ENCODE measurements around the gene SS18L1.

The SS18L1 gene

GRCh38 chr20:62120365-62120762 lies 23.2 kb upstream of the SS18L1 start:
- DNase-seq (ENCODE audit: low read depth): no peak
- TF ChIP-seq, protein P1, sequence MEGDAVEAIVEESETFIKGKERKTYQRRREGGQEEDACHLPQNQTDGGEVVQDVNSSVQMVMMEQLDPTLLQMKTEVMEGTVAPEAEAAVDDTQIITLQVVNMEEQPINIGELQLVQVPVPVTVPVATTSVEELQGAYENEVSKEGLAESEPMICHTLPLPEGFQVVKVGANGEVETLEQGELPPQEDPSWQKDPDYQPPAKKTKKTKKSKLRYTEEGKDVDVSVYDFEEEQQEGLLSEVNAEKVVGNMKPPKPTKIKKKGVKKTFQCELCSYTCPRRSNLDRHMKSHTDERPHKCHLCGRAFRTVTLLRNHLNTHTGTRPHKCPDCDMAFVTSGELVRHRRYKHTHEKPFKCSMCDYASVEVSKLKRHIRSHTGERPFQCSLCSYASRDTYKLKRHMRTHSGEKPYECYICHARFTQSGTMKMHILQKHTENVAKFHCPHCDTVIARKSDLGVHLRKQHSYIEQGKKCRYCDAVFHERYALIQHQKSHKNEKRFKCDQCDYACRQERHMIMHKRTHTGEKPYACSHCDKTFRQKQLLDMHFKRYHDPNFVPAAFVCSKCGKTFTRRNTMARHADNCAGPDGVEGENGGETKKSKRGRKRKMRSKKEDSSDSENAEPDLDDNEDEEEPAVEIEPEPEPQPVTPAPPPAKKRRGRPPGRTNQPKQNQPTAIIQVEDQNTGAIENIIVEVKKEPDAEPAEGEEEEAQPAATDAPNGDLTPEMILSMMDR (conservative IDR thresholded peaks at IDR 0.05; ENCODE audit: control insufficient read depth, insufficient read depth, low read depth, low read length): no peak
- no peak overlapping the region for H3K4me3 ChIP-seq (ENCODE audit: control insufficient read depth, low read depth, low read length)

GRCh38 chr20:62120990-62121775 lies 22.4 kb upstream of the SS18L1 start:
- peak; percentile 73 for DNase-seq (ENCODE audit: low read depth)
- TF ChIP-seq, protein P1 (conservative IDR thresholded peaks at IDR 0.05; ENCODE audit: control insufficient read depth, insufficient read depth, low read depth, low read length): no peak
- H3K4me3 ChIP-seq (ENCODE audit: control insufficient read depth, low read depth, low read length): peak overlapping the region; percentile 55

DNA sequence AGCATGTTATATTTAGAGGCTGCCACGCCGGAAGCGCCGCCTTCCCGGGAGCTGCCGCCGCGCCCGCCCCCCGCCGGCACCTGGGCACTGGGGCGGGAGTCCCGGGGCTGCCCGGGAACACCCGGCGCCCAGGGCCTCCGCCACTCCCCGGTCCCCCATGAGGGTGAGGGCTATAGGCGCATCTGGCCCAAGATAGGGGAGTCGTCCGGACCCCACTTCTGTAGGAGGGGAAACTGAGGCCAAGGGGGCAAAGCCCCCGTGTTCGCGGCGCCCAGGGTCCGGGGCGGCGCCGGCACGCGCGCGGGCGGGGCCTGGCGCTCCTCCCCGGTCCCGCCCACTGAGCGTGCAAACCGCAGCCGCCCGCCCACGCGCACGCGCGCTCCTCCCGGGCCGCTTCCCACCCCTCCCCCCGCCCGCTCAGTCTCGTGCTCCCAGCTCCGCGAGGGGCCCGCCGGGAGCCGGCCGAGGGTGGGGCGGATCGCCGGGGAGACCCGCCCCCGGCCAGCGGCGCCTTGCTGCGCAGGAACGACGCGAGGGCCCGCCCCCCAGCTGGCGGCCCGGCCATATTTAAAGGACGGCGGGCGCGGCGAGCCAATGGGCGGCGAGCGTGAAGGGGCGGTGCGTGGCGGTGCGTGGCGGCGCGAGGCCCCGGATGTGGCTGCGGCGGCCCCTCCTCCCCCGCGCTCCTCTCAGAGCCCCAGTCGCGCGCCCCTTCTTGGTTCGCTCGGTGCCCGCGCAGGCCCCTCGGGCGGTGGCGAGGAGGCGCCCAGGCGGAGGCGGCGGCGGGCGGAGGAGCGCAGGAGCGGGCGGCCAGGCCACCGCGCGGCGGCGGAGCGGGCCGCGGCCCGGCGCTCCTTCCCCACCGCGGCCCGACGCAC lies 21.6 kb upstream of the SS18L1 start, which contains the start of gene LSM14B:
Gene LSM14B, plus strand, starts transcription at position 700 of the 878 bp plus-strand sequence. CDS start 192 bp downstream, outside the sequence.
- peak; percentile 92 for DNase-seq (ENCODE audit: low read depth)
- H3K4me3 ChIP-seq (ENCODE audit: control insufficient read depth, low read depth, low read length): peak within 1 kb of the TSS; percentile 61
- TF ChIP-seq, protein P1 (conservative IDR thresholded peaks at IDR 0.05; ENCODE audit: control insufficient read depth, insufficient read depth, low read depth, low read length): no peak

- peak overlapping the region; percentile 61 for H3K4me3 ChIP-seq (ENCODE audit: control insufficient read depth, low read depth, low read length)
- DNase-seq (ENCODE audit: low read depth): peak; percentile 49
- TF ChIP-seq, protein P1 (conservative IDR thresholded peaks at IDR 0.05; ENCODE audit: control insufficient read depth, insufficient read depth, low read depth, low read length): no peak
Observed at GRCh38 chr20:62122654-62123449, 20.7 kb upstream of the SS18L1 start.

- TF ChIP-seq, protein P1 (conservative IDR thresholded peaks at IDR 0.05; ENCODE audit: control insufficient read depth, insufficient read depth, low read depth, low read length): no peak
- DNase-seq (ENCODE audit: low read depth): peak; percentile 56
- peak overlapping the region; percentile 61 for H3K4me3 ChIP-seq (ENCODE audit: control insufficient read depth, low read depth, low read length)
Observed at GRCh38 chr20:62123450-62124118, 20.0 kb upstream of the SS18L1 start.

All from fibroblast of mammary gland (primary cell).